Tibial artery (tissue), 4 donors: Measurements from ENCODE around the gene AP2S1.

Source experiments
- DNase-seq, 2 donors: peaks; one replicate each; pipeline ENCODE4 v3.0.0-alpha.2; 2019
- H3K27ac ChIP-seq, 2 donors: fragments of 200-600 bp; sonication (generic) in 1 of 2; 1 replicate in 1 of 2; 2 replicates in 1 of 2; pipeline ENCODE4 v1.5.1; 2018 to 2019; ENCODE audit warnings: mild to moderate bottlenecking in 1 of 2
- H3K27me3 ChIP-seq, 2 donors: fragments of 200-600 bp; sonication (generic) in 1 of 2; one replicate each; pipeline versions ENCODE4 v1.5.1 to v1.6.0; 2016 to 2019
- H3K36me3 ChIP-seq, 3 donors: fragments of 200-600 bp; sonication (generic) in 2 of 3; one replicate each; pipeline ENCODE4 v1.5.1; 2016 to 2019; ENCODE audit warnings: mild to moderate bottlenecking in 2 of 3
- H3K4me1 ChIP-seq, 4 donors: fragments of 200-600 bp; sonication (generic) in 2 of 4; 1 replicate in 3 of 4; 2 replicates in 1 of 4; pipeline ENCODE4 v1.5.1; 2016 to 2019
- H3K4me3 ChIP-seq, 2 donors: fragments of 200-600 bp; sonication (generic) in 1 of 2; 1 replicate in 1 of 2; 2 replicates in 1 of 2; pipeline ENCODE4 v1.5.1; 2018 to 2019; ENCODE audit warnings: mild to moderate bottlenecking in 2 of 2
- H3K9me3 ChIP-seq, 3 donors: fragments of 200-600 bp; sonication (generic) in 1 of 3; one replicate each; pipeline ENCODE4 v1.5.1; 2016 to 2019
- CTCF ChIP-seq, 2 experiments: fragments of 200-600 bp in 1 of 2; fragments of 450-650 bp in 1 of 2; IDR thresholded peaks; one replicate each; pipeline ENCODE4 v1.5.1; 2017 to 2019; ENCODE audit warnings: antibody characterized with exemption in 2 of 2, mild to moderate bottlenecking in 1 of 2, moderate library complexity in 1 of 2
- intact Hi-C: fragments of 100-400 bp; cut with DNase I; formaldehyde crosslinking; loops from one replicate; pipeline ENCODE4 v1.15.0; 2023; ENCODE audit warnings: low total_unique reads

Gene AP2S1

GRCh38 chr19:46863818-46864629 lies 13.4 kb upstream of the AP2S1 start:
- Histone ChIP-seq H3K4me1 (peaks cover 3 to 75% (median 53%) of the 10 kb centered on the region in 4 donors), H3K27ac (peak overlapping the region; percentile 94 to 99)

GRCh38 chr19:46862974-46863632 lies 12.5 kb upstream of the AP2S1 start:
- peak overlapping the region; percentile 88 to 93 for H3K4me3 ChIP-seq
- H3K36me3 ChIP-seq, result no peaks in the 10 kb centered on the region
- no peak for DNase-seq
- H3K27me3 ChIP-seq, result no peaks in the 10 kb centered on the region
- H3K27ac ChIP-seq, result peak overlapping the region; percentile 94 to 99
- no peak for TF ChIP-seq CTCF (IDR thresholded peaks at IDR 0.05)
- H3K4me1 ChIP-seq, result peaks cover 3 to 73% (median 50%) of the 10 kb centered on the region in 4 donors
- no peaks in the 10 kb centered on the region for H3K9me3 ChIP-seq
- intact Hi-C loops, result loop anchor here (10.0 kb wide), 1 partner anchor 82 kb away; no protein-coding TSS in a partner anchor

More at GRCh38 chr19:46863818-46864629, 13.4 kb upstream of the AP2S1 start:
- no peak for TF ChIP-seq CTCF (IDR thresholded peaks at IDR 0.05)
- Histone ChIP-seq H3K9me3 (no peaks in the 10 kb centered on the region), H3K36me3 (no peaks in the 10 kb centered on the region), H3K4me3 (peak overlapping the region; percentile 88 to 93), H3K27me3 (no peaks in the 10 kb centered on the region)
- DNase-seq, result no peak
- intact Hi-C loops, result loop anchor here (10.0 kb wide), 1 partner anchor 81 kb away; no protein-coding TSS in a partner anchor

- no peaks in the 10 kb centered on the region for H3K9me3 ChIP-seq
- no peaks in the 10 kb centered on the region for H3K27me3 ChIP-seq
- H3K27ac ChIP-seq, result peak overlapping the region; percentile 94 to 99
- H3K4me3 ChIP-seq, result peak overlapping the region; percentile 88 to 93
- H3K36me3 ChIP-seq, result no peaks in the 10 kb centered on the region
- no peak for TF ChIP-seq CTCF (IDR thresholded peaks at IDR 0.05)
- intact Hi-C loops, result loop anchor here (10.0 kb wide), 1 partner anchor 82 kb away; no protein-coding TSS in a partner anchor
- DNase-seq, result no peak
- H3K4me1 ChIP-seq, result peaks cover 3 to 67% (median 46%) of the 10 kb centered on the region in 4 donors
Observed at GRCh38 chr19:46862503-46862834, 11.8 kb upstream of the AP2S1 start.

- Histone ChIP-seq H3K27me3 (no peaks in the 10 kb centered on the region), H3K36me3 (no peaks in the 10 kb centered on the region), H3K4me1 (peaks cover 0 to 63% (median 41%) of the 10 kb centered on the region in 4 donors), H3K4me3 (peak overlapping the region; percentile 88 to 93), H3K27ac (peak overlapping the region; percentile 94 to 99), H3K9me3 (no peaks in the 10 kb centered on the region)
- DNase-seq, result no peak
- TF ChIP-seq CTCF (IDR thresholded peaks at IDR 0.05), result no peak
- intact Hi-C loops, result loop anchor here (10.0 kb wide), 1 partner anchor 83 kb away; no protein-coding TSS in a partner anchor
Observed at GRCh38 chr19:46861691-46862502, 11.3 kb upstream of the AP2S1 start.
